ENCODE data around the gene BEGAIN. TPM values are rescaled to one million over a fixed set of nuclear protein-coding genes. Genes with fewer than 3 reads are reported as not detected.

Gene BEGAIN
- total and polyA plus RNA-seq, 8 donors = 0.31 to 1.1 (median 0.83) TPM; not detected in 4

DNA sequence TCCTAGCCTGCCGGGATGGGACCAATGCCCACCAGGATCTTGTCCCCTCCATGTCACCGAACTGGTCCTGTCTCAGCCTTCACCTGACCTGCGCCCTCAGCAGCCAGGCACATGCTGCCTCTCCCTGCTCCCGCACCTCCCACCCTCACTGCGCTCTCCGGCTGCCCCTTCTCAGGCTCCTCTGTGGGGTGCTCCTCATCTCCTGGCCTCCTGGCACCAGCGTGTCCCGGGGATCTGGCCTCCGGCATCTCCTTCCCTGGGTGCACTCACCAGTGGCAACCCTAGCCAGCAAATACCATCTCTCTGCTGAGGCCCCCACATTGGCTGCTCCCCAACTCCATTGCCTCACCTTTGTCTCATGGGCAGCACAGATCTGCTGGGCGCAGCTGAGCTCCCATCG lies 29.0 kb downstream of the BEGAIN start:
- Histone ChIP-seq H3K27me3 (peaks cover 0 to 65% (median 0%) of the 10 kb centered on the region in 3 donors), H3K4me1 (peaks cover 0 to 6% (median 0%) of the 10 kb centered on the region in 4 donors), H3K9me3 (no peaks in the 10 kb centered on the region), H3K4me3 (no peak overlapping the region), H3K36me3 (no peaks in the 10 kb centered on the region), H3K27ac (no peak overlapping the region)
- no peak for TF ChIP-seq POLR2AphosphoS5 (IDR thresholded peaks at IDR 0.05)
- TF ChIP-seq POLR2A (IDR thresholded peaks at IDR 0.05) = no peak
- TF ChIP-seq, protein P1, sequence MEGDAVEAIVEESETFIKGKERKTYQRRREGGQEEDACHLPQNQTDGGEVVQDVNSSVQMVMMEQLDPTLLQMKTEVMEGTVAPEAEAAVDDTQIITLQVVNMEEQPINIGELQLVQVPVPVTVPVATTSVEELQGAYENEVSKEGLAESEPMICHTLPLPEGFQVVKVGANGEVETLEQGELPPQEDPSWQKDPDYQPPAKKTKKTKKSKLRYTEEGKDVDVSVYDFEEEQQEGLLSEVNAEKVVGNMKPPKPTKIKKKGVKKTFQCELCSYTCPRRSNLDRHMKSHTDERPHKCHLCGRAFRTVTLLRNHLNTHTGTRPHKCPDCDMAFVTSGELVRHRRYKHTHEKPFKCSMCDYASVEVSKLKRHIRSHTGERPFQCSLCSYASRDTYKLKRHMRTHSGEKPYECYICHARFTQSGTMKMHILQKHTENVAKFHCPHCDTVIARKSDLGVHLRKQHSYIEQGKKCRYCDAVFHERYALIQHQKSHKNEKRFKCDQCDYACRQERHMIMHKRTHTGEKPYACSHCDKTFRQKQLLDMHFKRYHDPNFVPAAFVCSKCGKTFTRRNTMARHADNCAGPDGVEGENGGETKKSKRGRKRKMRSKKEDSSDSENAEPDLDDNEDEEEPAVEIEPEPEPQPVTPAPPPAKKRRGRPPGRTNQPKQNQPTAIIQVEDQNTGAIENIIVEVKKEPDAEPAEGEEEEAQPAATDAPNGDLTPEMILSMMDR (IDR thresholded peaks at IDR 0.05) = no peak
- no peak for TF ChIP-seq EP300 (IDR thresholded peaks at IDR 0.05)
- intact Hi-C loops (cut with DNase I; ENCODE audit: low total_unique reads) = no loop called here
- 86 to 94% (median 92%) methylated on average over 11 of the region's 11 CpGs for WGBS, 5 donors
- DNase-seq = no peak

- TF ChIP-seq, protein P1 (IDR thresholded peaks at IDR 0.05) = no peak
- no peak for TF ChIP-seq POLR2AphosphoS5 (IDR thresholded peaks at IDR 0.05)
- no peak for TF ChIP-seq EP300 (IDR thresholded peaks at IDR 0.05)
- TF ChIP-seq POLR2A (IDR thresholded peaks at IDR 0.05) = no peak
- Histone ChIP-seq H3K36me3 (no peaks in the 10 kb centered on the region), H3K27ac (no peak overlapping the region), H3K4me3 (no peak overlapping the region), H3K27me3 (peaks cover 0 to 65% (median 0%) of the 10 kb centered on the region in 3 donors), H3K9me3 (no peaks in the 10 kb centered on the region), H3K4me1 (peaks cover 0 to 6% (median 0%) of the 10 kb centered on the region in 4 donors)
- 57 to 68% (median 62%) methylated on average over 11 of the region's 11 CpGs for WGBS, 5 donors
- intact Hi-C loops (cut with DNase I; ENCODE audit: low total_unique reads) = no loop called here
- no peak for DNase-seq
Measured at GRCh38 chr14:100557658-100558057, 29.6 kb downstream of the BEGAIN start.

GRCh38 chr14:100556936-100557505 lies 30.2 kb downstream of the BEGAIN start:
- Histone ChIP-seq H3K9me3 (no peaks in the 10 kb centered on the region), H3K4me3 (no peak overlapping the region), H3K4me1 (peaks cover 0 to 6% (median 0%) of the 10 kb centered on the region in 4 donors), H3K27me3 (peaks cover 0 to 65% (median 0%) of the 10 kb centered on the region in 3 donors), H3K27ac (no peak overlapping the region), H3K36me3 (no peaks in the 10 kb centered on the region)
- intact Hi-C loops (cut with DNase I; ENCODE audit: low total_unique reads) = no loop called here
- no peak for DNase-seq
- WGBS, 5 donors = 47 to 71% (median 66%) methylated on average over 11 to 22 of the region's 22 CpGs
- TF ChIP-seq EP300 (IDR thresholded peaks at IDR 0.05) (no peak), POLR2A (IDR thresholded peaks at IDR 0.05) (no peak), POLR2AphosphoS5 (IDR thresholded peaks at IDR 0.05) (no peak)
- TF ChIP-seq, protein P1 (IDR thresholded peaks at IDR 0.05) = no peak

GRCh38 chr14:100556140-100556475 lies 31.1 kb downstream of the BEGAIN start:
- Histone ChIP-seq H3K9me3 (no peaks in the 10 kb centered on the region), H3K4me3 (no peak overlapping the region), H3K36me3 (no peaks in the 10 kb centered on the region), H3K27me3 (peaks cover 0 to 63% (median 0%) of the 10 kb centered on the region in 3 donors), H3K27ac (no peak overlapping the region), H3K4me1 (peaks cover 0 to 6% (median 0%) of the 10 kb centered on the region in 4 donors)
- 62 to 82% (median 75%) methylated on average over 12 of the region's 12 CpGs for WGBS, 5 donors
- TF ChIP-seq EP300 (IDR thresholded peaks at IDR 0.05) = no peak
- TF ChIP-seq POLR2AphosphoS5 (IDR thresholded peaks at IDR 0.05) = no peak
- TF ChIP-seq, protein P1 (IDR thresholded peaks at IDR 0.05) = no peak
- no peak for TF ChIP-seq POLR2A (IDR thresholded peaks at IDR 0.05)
- intact Hi-C loops (cut with DNase I; ENCODE audit: low total_unique reads) = no loop called here
- DNase-seq = no peak
